ENCODE data around the gene HIVEP1. TPM values are rescaled to one million over a fixed set of nuclear protein-coding genes. Genes with fewer than 3 reads are reported as not detected.
A peak's percentile ranks its signal among the peaks of the same experiment; 100 is the strongest.
"Not testable (repeated sequence)": the region's sequence is repeated elsewhere in the genome, so short reads cannot be mapped to it uniquely, and the experiment has no call there.

HIVEP1 gene
- total RNA-seq, 1 donor from 2014 or later: 21.5 TPM

DNA sequence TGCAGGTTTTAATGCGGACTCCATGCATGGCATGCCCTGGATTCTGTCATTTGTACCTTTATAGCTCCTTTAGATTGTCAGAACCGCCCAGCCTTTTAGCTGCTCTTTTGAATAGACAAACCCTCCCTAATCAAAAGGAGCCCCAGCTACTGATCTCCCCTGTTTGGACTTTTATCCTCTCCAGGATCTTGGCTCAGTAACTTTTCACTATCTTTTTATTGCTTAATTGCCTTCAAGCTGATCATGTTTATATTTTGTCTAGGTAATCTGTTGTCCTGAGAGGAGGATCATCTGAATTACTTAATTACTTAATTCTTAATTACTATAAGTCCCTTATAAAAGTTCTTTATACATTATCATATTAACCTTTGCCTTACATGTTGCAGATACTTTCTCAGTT is 93.2 kb downstream of the HIVEP1 start:
- DNase-seq (ENCODE audit: low read depth, low spot score): no peak
- H3K9me3 Mint-ChIP-seq: peaks cover 3% of the 10 kb centered on the region
- peaks cover 8% of the 10 kb centered on the region for H3K4me1 Mint-ChIP-seq
- no peak overlapping the region for H3K4me3 Mint-ChIP-seq
- no peaks in the 10 kb centered on the region for H3K27me3 Mint-ChIP-seq (ENCODE audit: low read depth)
- H3K27ac Mint-ChIP-seq (ENCODE audit: unreplicated experiment): peak overlapping the region; percentile 27
- H3K36me3 Mint-ChIP-seq (ENCODE audit: low read depth): peaks cover 11% of the 10 kb centered on the region
- TF ChIP-seq CTCF (conservative IDR thresholded peaks at IDR 0.05): no peak

- Mint-ChIP-seq H3K36me3 (ENCODE audit: low read depth) (peaks cover 11% of the 10 kb centered on the region), H3K4me1 (peaks cover 12% of the 10 kb centered on the region)
- not testable (repeated sequence) for DNase-seq (ENCODE audit: low read depth, low spot score); H3K27ac Mint-ChIP-seq (ENCODE audit: unreplicated experiment); H3K27me3 Mint-ChIP-seq (ENCODE audit: low read depth); H3K9me3 Mint-ChIP-seq; H3K4me3 Mint-ChIP-seq
These were observed 96.3 kb downstream of the HIVEP1 start for GRCh38 chr6:12108376-12108775.

- peak overlapping the region; percentile 81 for H3K27ac Mint-ChIP-seq (ENCODE audit: unreplicated experiment)
- no peak for TF ChIP-seq CTCF (conservative IDR thresholded peaks at IDR 0.05)
- no peaks in the 10 kb centered on the region for H3K9me3 Mint-ChIP-seq
- no peak for DNase-seq (ENCODE audit: low read depth, low spot score)
- no peaks in the 10 kb centered on the region for H3K27me3 Mint-ChIP-seq (ENCODE audit: low read depth)
- H3K36me3 Mint-ChIP-seq (ENCODE audit: low read depth): peaks cover 19% of the 10 kb centered on the region
- H3K4me3 Mint-ChIP-seq: no peak overlapping the region
- H3K4me1 Mint-ChIP-seq: peaks cover 24% of the 10 kb centered on the region
These were observed 98.6 kb downstream of the HIVEP1 start for GRCh38 chr6:12110523-12111362.

GRCh38 chr6:12111363-12111670 is 99.2 kb downstream of the HIVEP1 start:
- peaks cover 21% of the 10 kb centered on the region for H3K36me3 Mint-ChIP-seq (ENCODE audit: low read depth)
- no peaks in the 10 kb centered on the region for H3K9me3 Mint-ChIP-seq
- no peak for DNase-seq (ENCODE audit: low read depth, low spot score)
- TF ChIP-seq CTCF (conservative IDR thresholded peaks at IDR 0.05): no peak
- H3K27me3 Mint-ChIP-seq (ENCODE audit: low read depth): no peaks in the 10 kb centered on the region
- no peak overlapping the region for H3K27ac Mint-ChIP-seq (ENCODE audit: unreplicated experiment)
- no peak overlapping the region for H3K4me3 Mint-ChIP-seq
- H3K4me1 Mint-ChIP-seq: peaks cover 24% of the 10 kb centered on the region

- Mint-ChIP-seq H3K9me3 (peaks cover 3% of the 10 kb centered on the region), H3K36me3 (ENCODE audit: low read depth) (peaks cover 25% of the 10 kb centered on the region), H3K4me3 (no peak overlapping the region), H3K27me3 (ENCODE audit: low read depth) (no peaks in the 10 kb centered on the region), H3K4me1 (peaks cover 24% of the 10 kb centered on the region), H3K27ac (ENCODE audit: unreplicated experiment) (peak overlapping the region; percentile 14)
- TF ChIP-seq CTCF (conservative IDR thresholded peaks at IDR 0.05): no peak
- no peak for DNase-seq (ENCODE audit: low read depth, low spot score)
These were observed 100.6 kb downstream of the HIVEP1 start for GRCh38 chr6:12112540-12113189.

- no peak overlapping the region for H3K4me3 Mint-ChIP-seq
- DNase-seq (ENCODE audit: low read depth, low spot score): no peak
- peaks cover 5% of the 10 kb centered on the region for H3K9me3 Mint-ChIP-seq
- TF ChIP-seq CTCF (conservative IDR thresholded peaks at IDR 0.05): no peak
- H3K27me3 Mint-ChIP-seq (ENCODE audit: low read depth): no peaks in the 10 kb centered on the region
- peak overlapping the region; percentile 14 for H3K27ac Mint-ChIP-seq (ENCODE audit: unreplicated experiment)
- peaks cover 27% of the 10 kb centered on the region for H3K36me3 Mint-ChIP-seq (ENCODE audit: low read depth)
- H3K4me1 Mint-ChIP-seq: peaks cover 24% of the 10 kb centered on the region
These were observed 101.1 kb downstream of the HIVEP1 start for GRCh38 chr6:12113190-12113577.

Data from neural crest cell (in vitro differentiated cells).